ENCODE results near the gene ACADS. TPM values are rescaled to one million over a fixed set of nuclear protein-coding genes. Genes with fewer than 3 reads are reported as not detected.

Gene ACADS
- polyA plus RNA-seq, 1 donor from 2014 or later = 3.6 TPM

- TF ChIP-seq, protein P1, sequence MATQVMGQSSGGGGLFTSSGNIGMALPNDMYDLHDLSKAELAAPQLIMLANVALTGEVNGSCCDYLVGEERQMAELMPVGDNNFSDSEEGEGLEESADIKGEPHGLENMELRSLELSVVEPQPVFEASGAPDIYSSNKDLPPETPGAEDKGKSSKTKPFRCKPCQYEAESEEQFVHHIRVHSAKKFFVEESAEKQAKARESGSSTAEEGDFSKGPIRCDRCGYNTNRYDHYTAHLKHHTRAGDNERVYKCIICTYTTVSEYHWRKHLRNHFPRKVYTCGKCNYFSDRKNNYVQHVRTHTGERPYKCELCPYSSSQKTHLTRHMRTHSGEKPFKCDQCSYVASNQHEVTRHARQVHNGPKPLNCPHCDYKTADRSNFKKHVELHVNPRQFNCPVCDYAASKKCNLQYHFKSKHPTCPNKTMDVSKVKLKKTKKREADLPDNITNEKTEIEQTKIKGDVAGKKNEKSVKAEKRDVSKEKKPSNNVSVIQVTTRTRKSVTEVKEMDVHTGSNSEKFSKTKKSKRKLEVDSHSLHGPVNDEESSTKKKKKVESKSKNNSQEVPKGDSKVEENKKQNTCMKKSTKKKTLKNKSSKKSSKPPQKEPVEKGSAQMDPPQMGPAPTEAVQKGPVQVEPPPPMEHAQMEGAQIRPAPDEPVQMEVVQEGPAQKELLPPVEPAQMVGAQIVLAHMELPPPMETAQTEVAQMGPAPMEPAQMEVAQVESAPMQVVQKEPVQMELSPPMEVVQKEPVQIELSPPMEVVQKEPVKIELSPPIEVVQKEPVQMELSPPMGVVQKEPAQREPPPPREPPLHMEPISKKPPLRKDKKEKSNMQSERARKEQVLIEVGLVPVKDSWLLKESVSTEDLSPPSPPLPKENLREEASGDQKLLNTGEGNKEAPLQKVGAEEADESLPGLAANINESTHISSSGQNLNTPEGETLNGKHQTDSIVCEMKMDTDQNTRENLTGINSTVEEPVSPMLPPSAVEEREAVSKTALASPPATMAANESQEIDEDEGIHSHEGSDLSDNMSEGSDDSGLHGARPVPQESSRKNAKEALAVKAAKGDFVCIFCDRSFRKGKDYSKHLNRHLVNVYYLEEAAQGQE (IDR thresholded peaks at IDR 0.05; ENCODE audit: borderline replicate concordance) = no peak
- TF ChIP-seq SMC3 (conservative IDR thresholded peaks at IDR 0.05; ENCODE audit: poor library complexity) = no peak
- no peak for TF ChIP-seq MXI1 (conservative IDR thresholded peaks at IDR 0.05; ENCODE audit: poor library complexity, severe bottlenecking)
- TF ChIP-seq EZH2 (IDR thresholded peaks at IDR 0.05; ENCODE audit: borderline replicate concordance, insufficient read depth, low read length, poor library complexity, severe bottlenecking) = no peak
- no peak for TF ChIP-seq EP300 (conservative IDR thresholded peaks at IDR 0.05; ENCODE audit: poor library complexity, severe bottlenecking)
- TF ChIP-seq RAD21 (conservative IDR thresholded peaks at IDR 0.05) = no peak
- no peak for TF ChIP-seq CTCF (IDR thresholded peaks at IDR 0.05; ENCODE audit: poor library complexity, severe bottlenecking)
- TF ChIP-seq POLR2AphosphoS5 (IDR thresholded peaks at IDR 0.05) = no peak
- TF ChIP-seq TAF1 (IDR thresholded peaks at IDR 0.05; ENCODE audit: low read depth) = no peak
- Histone ChIP-seq H2AFZ (ENCODE audit: low read depth, low read length) (no peak overlapping the region), H3K4me2 (ENCODE audit: low read length) (no peak overlapping the region), H3K9me2 (ENCODE audit: insufficient read depth, low read length) (no peaks in the 10 kb centered on the region), H3K36me3 (ENCODE audit: insufficient read depth, low read length) (no peaks in the 10 kb centered on the region), H3K9ac (ENCODE audit: low read length) (no peak overlapping the region), H3K79me2 (replicated peaks; ENCODE audit: insufficient read depth, low read length) (no peaks in the 10 kb centered on the region), H3F3A (ENCODE audit: insufficient read depth, low read length, poor library complexity, severe bottlenecking) (no peaks in the 10 kb centered on the region), H4K20me1 (ENCODE audit: insufficient read depth) (no peaks in the 10 kb centered on the region), H3K27ac (ENCODE audit: low read length) (no peak overlapping the region), H3K9me3 (ENCODE audit: low read length) (no peaks in the 10 kb centered on the region), H3K4me3 (ENCODE audit: low read length) (no peak overlapping the region), H3K27me3 (ENCODE audit: insufficient read depth, low read depth, low read length) (no peaks in the 10 kb centered on the region)
Observed at GRCh38 chr12:120735181-120735580, 9.6 kb downstream of the ACADS start.

DNA sequence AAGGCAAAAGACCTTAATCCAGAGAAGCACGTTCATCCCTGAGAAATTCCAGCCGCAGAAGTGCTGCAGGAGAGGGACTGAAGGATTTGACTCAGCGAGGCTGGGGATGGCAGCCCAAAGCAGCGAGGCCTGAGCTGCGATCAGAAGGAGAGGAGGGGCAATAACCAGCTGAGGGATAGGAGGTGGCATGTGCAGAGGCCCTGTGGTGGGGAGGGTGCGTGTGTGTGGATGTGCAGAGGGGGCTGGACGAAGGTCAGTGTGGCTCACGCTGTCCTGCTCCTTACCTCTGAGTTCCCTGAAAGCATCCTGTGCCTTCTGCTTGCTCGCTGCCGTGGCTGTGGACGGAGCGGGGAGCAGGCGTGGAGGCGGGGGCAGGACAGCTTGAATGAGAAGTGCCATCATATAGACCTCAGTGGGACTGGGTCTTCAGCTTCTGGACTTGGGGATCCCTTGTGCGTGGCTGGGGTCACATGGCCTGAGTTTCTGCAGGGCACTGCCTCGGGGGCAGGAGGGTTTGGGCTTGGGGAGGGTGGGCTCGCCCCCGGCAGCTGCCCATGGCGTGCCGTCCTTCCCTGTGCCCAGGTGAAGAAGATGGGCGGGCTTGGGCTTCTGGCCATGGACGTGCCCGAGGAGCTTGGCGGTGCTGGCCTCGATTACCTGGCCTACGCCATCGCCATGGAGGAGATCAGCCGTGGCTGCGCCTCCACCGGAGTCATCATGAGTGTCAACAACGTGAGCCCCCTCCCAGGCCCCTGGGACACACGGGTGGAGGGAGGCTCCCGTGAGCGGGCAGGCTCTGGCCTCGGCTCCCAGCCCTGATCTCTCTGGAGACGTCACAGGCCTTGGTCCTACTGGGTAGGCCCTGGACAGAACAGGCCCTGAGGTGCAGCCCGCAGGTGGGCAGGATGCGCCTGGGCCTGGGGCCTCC, 11.0 kb downstream of the ACADS start:
- no peak overlapping the region for H2AFZ ChIP-seq (ENCODE audit: low read depth, low read length)
- H3K36me3 ChIP-seq (ENCODE audit: insufficient read depth, low read length) = no peaks in the 10 kb centered on the region
- H3K9ac ChIP-seq (ENCODE audit: low read length) = no peak overlapping the region
- no peaks in the 10 kb centered on the region for H3F3A ChIP-seq (ENCODE audit: insufficient read depth, low read length, poor library complexity, severe bottlenecking)
- no peaks in the 10 kb centered on the region for H4K20me1 ChIP-seq (ENCODE audit: insufficient read depth)
- H3K79me2 ChIP-seq (replicated peaks; ENCODE audit: insufficient read depth, low read length) = no peaks in the 10 kb centered on the region
- no peaks in the 10 kb centered on the region for H3K9me3 ChIP-seq (ENCODE audit: low read length)
- no peaks in the 10 kb centered on the region for H3K27me3 ChIP-seq (ENCODE audit: insufficient read depth, low read depth, low read length)
- H3K27ac ChIP-seq (ENCODE audit: low read length) = no peak overlapping the region
- no peak overlapping the region for H3K4me2 ChIP-seq (ENCODE audit: low read length)
- no peaks in the 10 kb centered on the region for H3K9me2 ChIP-seq (ENCODE audit: insufficient read depth, low read length)
- no peak for TF ChIP-seq TAF1 (IDR thresholded peaks at IDR 0.05; ENCODE audit: low read depth)
- TF ChIP-seq MXI1 (conservative IDR thresholded peaks at IDR 0.05; ENCODE audit: poor library complexity, severe bottlenecking) = no peak
- no peak for TF ChIP-seq CTCF (IDR thresholded peaks at IDR 0.05; ENCODE audit: poor library complexity, severe bottlenecking)
- TF ChIP-seq SMC3 (conservative IDR thresholded peaks at IDR 0.05; ENCODE audit: poor library complexity) = no peak
- TF ChIP-seq, protein P1 (IDR thresholded peaks at IDR 0.05; ENCODE audit: borderline replicate concordance) = no peak
- TF ChIP-seq EP300 (conservative IDR thresholded peaks at IDR 0.05; ENCODE audit: poor library complexity, severe bottlenecking) = no peak
- no peak for TF ChIP-seq RAD21 (conservative IDR thresholded peaks at IDR 0.05)
- no peak for TF ChIP-seq POLR2AphosphoS5 (IDR thresholded peaks at IDR 0.05)
- no peak for TF ChIP-seq EZH2 (IDR thresholded peaks at IDR 0.05; ENCODE audit: borderline replicate concordance, insufficient read depth, low read length, poor library complexity, severe bottlenecking)
- H3K4me3 ChIP-seq (ENCODE audit: low read length) = no peak overlapping the region

All from neural cell (in vitro differentiated cells).